Coronary artery (tissue), 2 donors: ENCODE results near the gene AGRN.
A peak's percentile ranks its signal among the peaks of the same experiment; 100 is the strongest.

Experiments used
- DNase-seq: peaks from one replicate; pipeline ENCODE4 v3.0.0-alpha.2; 2017; ENCODE audit warnings: low spot score
- H3K27ac ChIP-seq, 2 donors: fragments of 200-600 bp; sonication (generic); one replicate each; pipeline ENCODE4 v1.5.1; 2016 to 2019
- H3K4me3 ChIP-seq: fragments of 200-600 bp; sonication (generic); 2 replicates; pipeline ENCODE4 v1.5.1; 2016; ENCODE audit warnings: mild to moderate bottlenecking, moderate library complexity
- TF ChIP-seq, protein P1 (sequence below): fragments of 200-600 bp; sonication (generic); IDR thresholded peaks from one replicate; pipeline ENCODE4 v1.5.1; 2019; ENCODE audit warnings: antibody characterized with exemption

Gene AGRN

DNA sequence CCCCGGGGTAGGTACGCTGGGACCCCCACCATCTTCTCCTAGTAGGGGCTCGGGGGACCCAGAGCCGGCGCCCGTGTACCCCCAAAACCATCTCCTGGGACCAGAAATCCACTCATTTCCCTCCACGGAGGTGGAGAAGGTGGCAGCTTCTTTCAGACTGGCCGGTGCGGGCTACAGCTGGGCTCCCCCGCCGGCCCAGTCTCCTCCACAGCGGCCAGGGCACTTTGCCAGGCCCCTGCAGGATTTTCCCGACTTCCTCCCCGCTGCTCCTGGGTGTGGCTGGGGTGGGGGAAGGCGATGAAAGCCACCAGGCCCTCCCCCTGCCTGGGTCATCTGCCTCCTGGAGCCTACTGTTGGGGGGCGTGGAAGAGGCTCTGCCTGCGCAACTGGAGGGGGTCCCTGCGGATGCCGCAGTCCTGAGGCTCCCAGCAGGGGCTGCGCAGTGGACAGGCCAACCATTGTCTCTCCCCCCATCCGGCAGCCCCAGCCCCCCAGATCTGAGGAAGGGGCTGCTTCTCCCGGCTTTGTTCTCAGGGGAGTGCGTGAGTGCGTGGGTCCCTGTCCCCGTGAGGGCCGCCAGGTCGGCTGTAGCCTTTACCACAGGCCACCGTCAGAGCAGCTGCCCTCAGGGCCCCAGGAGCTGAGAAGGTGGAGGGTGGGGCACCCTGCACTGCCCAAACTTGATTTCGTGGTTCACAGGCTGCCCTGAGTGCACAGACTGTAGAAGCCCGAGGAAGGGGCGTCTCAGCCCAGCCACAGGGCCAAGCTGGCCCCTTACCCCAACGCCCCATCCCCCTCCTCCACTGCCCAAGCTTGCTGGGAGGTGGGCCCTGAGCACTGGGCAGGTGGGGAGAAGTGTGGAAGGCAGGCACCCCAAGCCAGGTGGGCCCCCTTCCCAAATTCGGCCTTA is 1.3 kb downstream of the AGRN start:
- no peak for DNase-seq
- TF ChIP-seq, protein P1, sequence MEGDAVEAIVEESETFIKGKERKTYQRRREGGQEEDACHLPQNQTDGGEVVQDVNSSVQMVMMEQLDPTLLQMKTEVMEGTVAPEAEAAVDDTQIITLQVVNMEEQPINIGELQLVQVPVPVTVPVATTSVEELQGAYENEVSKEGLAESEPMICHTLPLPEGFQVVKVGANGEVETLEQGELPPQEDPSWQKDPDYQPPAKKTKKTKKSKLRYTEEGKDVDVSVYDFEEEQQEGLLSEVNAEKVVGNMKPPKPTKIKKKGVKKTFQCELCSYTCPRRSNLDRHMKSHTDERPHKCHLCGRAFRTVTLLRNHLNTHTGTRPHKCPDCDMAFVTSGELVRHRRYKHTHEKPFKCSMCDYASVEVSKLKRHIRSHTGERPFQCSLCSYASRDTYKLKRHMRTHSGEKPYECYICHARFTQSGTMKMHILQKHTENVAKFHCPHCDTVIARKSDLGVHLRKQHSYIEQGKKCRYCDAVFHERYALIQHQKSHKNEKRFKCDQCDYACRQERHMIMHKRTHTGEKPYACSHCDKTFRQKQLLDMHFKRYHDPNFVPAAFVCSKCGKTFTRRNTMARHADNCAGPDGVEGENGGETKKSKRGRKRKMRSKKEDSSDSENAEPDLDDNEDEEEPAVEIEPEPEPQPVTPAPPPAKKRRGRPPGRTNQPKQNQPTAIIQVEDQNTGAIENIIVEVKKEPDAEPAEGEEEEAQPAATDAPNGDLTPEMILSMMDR: no peak
- Histone ChIP-seq H3K27ac (no peak overlapping the region), H3K4me3 (peak overlapping the region; percentile 85)

DNA sequence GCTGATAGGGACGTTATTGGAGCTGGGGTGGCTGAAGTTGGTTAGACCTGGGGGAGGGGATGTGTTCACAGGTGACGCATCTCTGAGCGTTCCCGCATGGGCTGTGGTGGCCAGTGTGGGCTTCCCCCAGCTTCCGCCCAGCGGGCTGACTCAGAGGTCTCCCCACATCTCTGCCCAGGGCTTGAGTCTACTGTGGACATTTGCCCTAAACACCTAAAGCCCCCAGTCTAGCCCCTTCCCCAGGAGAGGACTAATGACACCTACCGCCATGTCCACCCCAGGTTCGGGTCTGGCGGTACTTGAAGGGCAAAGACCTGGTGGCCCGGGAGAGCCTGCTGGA is 2.0 kb downstream of the AGRN start:
- no peak for DNase-seq
- Histone ChIP-seq H3K4me3 (no peak overlapping the region), H3K27ac (no peak overlapping the region)
- TF ChIP-seq, protein P1: no peak

- DNase-seq: no peak
- Histone ChIP-seq H3K27ac (no peak overlapping the region), H3K4me3 (no peak overlapping the region)
- TF ChIP-seq, protein P1: no peak
Observed at GRCh38 chr1:1022302-1023009, 2.5 kb downstream of the AGRN start.

GRCh38 chr1:1023700-1024099 is 3.8 kb downstream of the AGRN start:
- TF ChIP-seq, protein P1: no peak
- DNase-seq: no peak
- Histone ChIP-seq H3K4me3 (no peak overlapping the region), H3K27ac (no peak overlapping the region)

DNA sequence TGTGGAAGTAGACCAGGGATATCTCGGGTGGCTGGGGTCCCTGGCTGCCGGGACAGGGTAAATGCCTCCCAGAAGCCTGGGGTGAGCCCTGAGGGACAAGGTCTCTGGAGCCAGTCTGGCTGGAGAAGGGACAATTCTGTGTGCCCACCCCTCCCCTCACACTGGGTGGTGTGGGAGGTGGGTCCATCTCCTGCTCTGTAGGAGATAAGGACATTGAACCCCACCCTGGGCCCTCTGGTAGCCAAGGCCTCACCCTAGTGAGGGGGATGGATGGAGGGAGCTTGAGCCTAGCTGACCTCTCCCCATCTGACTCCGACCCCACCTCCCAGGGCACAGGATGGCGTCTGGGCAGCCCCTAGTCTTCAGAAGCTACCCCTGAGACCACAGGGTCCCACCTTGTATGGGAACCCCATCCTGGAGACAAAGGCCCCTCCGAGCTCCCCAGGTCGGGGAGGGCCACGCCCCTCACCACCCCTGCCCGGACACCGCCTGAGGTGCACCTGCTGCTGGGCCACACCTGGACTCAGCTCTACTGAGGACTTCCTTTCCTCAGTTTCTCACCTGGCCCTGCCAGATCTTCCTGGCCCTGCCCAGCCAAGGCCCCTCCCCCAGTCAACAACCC is 4.3 kb downstream of the AGRN start:
- Histone ChIP-seq H3K27ac (peak overlapping the region in 1 of 2 donors; percentile 1), H3K4me3 (no peak overlapping the region)
- DNase-seq: no peak
- TF ChIP-seq, protein P1: no peak

DNA sequence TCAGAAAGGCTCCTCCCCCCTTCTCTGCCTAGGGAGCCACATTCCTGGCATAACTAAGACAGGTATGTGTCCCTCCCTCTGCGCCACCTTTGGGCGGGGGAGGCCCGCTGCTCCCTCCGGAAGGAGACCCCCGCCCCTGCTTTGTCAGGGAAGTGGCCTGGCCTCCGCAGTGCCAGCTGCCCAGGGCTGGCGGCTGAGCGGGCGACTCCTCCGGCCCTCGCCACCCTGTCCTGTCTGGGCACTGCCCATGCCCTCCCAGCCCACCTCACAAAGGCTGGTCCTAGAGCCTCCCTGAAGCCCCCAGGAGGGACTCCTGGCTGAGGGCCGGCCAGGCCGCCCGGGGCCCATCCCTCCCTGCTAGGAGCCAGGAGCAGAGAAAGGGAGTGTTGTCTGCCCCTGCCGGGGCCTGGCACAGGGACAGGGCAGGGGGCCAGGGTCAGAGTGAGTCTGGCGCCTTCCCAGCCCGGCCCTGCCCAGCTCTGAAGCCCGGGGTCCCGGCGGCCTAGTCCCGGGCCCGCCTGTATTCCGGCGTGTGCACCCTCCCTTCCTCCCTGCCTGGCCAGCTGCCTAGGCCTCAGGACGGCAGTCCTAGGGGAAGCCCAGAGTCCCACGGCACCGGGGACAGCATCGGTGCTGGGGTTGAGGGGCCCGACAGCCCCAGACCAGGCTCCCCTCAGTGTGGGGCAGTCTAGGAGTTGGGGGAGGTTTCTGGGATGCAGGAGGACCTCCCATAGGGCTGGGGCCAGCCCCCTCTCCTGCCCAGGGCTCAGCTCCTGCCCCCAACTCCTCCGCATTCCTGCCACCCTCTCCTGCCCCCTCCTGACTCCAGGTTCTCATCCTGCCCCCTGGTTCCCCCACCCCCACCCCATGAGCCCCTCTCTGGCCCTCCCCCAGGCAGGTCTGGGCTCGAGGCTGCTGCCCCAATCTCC is 5.1 kb downstream of the AGRN start:
- TF ChIP-seq, protein P1: no peak
- Histone ChIP-seq H3K27ac (peak overlapping the region in 1 of 2 donors; percentile 1), H3K4me3 (no peak overlapping the region)
- no peak for DNase-seq
